Naive thymus-derived CD8-positive, alpha-beta T cell (primary cell): Measurements from ENCODE around the gene IFNE. TPM values are rescaled to one million over a fixed set of nuclear protein-coding genes. Genes with fewer than 3 reads are reported as not detected.
"Not testable (repeated sequence)": the region's sequence is repeated elsewhere in the genome, so short reads cannot be mapped to it uniquely, and the experiment has no call there.

ENCODE experiments used
- ATAC-seq, 2 donors: fragments of 150-1000 bp; cut with Tn5 transposase in 1 of 2; sonication (Bioruptor Pico), chemical (Tn5 transposase) in 1 of 2; 1 replicate in 1 of 2; 2 replicates in 1 of 2; pipeline ENCODE4 v1.10.0; 2021; ENCODE audit warnings: mild to moderate bottlenecking in 2 of 2, moderate library complexity in 2 of 2
- POLR2A ChIA-PET: fragments of 350-600 bp; sonication (Branson Sonifier 250); formaldehyde crosslinking; loops from one replicate; lab custom pipeline; 2021; ENCODE audit warnings: antibody characterized with exemption; lab: Charles Lee
- DNase-seq, 10 donors: peaks; one replicate each; pipeline versions ENCODE4 v3.0.0 to v3.0.0-alpha.2; 2020 to 2022
- H3K27ac Mint-ChIP-seq, 10 donors: one replicate each; pipeline ENCODE4 v1.8.0; 2020 to 2022; ENCODE audit warnings: mild to moderate bottlenecking in 10 of 10, mixed read lengths in 10 of 10, moderate library complexity in 4 of 10, inconsistent platforms in 1 of 10
- H3K27me3 Mint-ChIP-seq, 5 donors: one replicate each; pipeline ENCODE4 v1.8.0; 2021 to 2022; ENCODE audit warnings: mixed read lengths in 5 of 5
- H3K36me3 Mint-ChIP-seq, 3 donors: one replicate each; pipeline ENCODE4 v1.8.0; 2020 to 2022; ENCODE audit warnings: mixed read lengths in 3 of 3, mild to moderate bottlenecking in 2 of 3, inconsistent platforms in 1 of 3
- H3K4me1 Mint-ChIP-seq, 4 donors: one replicate each; pipeline ENCODE4 v1.8.0; 2021 to 2022; ENCODE audit warnings: mixed read lengths in 4 of 4
- H3K4me3 Mint-ChIP-seq, 10 donors: one replicate each; pipeline ENCODE4 v1.8.0; 2020 to 2022; ENCODE audit warnings: mild to moderate bottlenecking in 10 of 10, mixed read lengths in 10 of 10, moderate library complexity in 6 of 10, inconsistent platforms in 1 of 10
- H3K9me3 Mint-ChIP-seq, 9 donors: one replicate each; pipeline ENCODE4 v1.8.0; 2020 to 2022; ENCODE audit warnings: mixed read lengths in 9 of 9, mild to moderate bottlenecking in 3 of 9, inconsistent platforms in 1 of 9, moderate library complexity in 1 of 9
- polyA plus RNA-seq, 3 donors: library from polyadenylated mRNA; unstranded; fragments of 300-500 nt; fragmentation: Illumina TruSeq; gene quantifications; one replicate each; pipeline ENCODE4 v1.2.3, GENCODE V29; 2021
- total RNA-seq, 8 experiments: library from RNA in 2 of 8; stranded (reverse) in 2 of 8; gene quantifications; one replicate each; pipeline ENCODE4 v1.2.3 and lab custom pipeline; 2021 to 2026

The IFNE gene
- total and polyA plus RNA-seq, 5 experiments from 2014 or later: 0.23 to 0.44 TPM; not detected in 3

DNA sequence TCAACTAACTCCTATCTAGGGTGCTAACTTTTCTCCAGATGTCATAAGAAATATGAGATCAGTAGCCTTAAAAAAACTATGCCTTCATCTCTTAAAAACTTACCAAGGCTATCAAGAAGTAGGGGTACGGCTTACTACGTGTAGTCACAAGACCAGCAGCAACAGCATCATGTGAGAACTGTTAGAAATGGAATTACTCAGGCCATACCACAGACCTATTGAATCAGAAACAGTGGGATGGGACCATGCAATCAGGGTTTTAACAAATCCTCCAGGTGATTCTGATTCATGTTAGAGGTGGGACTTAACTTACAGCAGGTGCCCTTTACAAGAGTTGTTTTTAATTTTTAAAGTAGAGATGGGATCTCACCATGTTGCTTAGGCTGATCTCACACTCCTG is 4.6 kb downstream of the IFNE start:
- Mint-ChIP-seq H3K36me3 (peaks cover 0 to 3% (median 0%) of the 10 kb centered on the region in 3 donors), H3K9me3 (no peaks in the 10 kb centered on the region), H3K4me3 (no peak overlapping the region), H3K27me3 (peaks cover 0 to 5% (median 0%) of the 10 kb centered on the region in 5 donors), H3K4me1 (peaks cover 0 to 6% (median 3%) of the 10 kb centered on the region in 4 donors), H3K27ac (peak overlapping the region in 1 of 10 donors; percentile 11)
- POLR2A ChIA-PET: no interaction called here
- ATAC-seq (no peak), DNase-seq (no peak)

DNA sequence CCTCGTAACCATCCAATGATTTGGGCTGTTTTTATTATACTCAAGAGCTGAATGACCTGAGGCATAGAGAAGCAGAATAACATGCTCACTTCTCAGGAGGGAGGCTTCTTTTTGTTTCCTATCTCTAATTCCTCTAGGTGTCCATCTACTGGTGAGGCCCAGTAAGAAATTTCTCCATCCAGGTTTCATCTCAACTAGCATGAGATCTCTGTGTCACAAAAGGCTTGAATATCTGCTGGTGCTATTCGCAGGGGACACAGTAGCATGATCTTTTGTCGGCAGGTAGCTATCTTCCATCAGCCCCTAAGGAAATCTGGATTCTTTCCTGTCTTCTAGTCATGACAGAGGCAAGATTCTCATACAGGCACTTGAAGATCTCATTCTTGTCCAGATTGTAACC is 8.9 kb downstream of the IFNE start:
- peaks cover 0 to 5% (median 0%) of the 10 kb centered on the region in 5 donors for H3K27me3 Mint-ChIP-seq
- H3K9me3 Mint-ChIP-seq: no peaks in the 10 kb centered on the region
- no peak for ATAC-seq
- no peaks in the 10 kb centered on the region for H3K4me1 Mint-ChIP-seq
- no peak for DNase-seq
- no peak overlapping the region for H3K27ac Mint-ChIP-seq
- POLR2A ChIA-PET: no interaction called here
- H3K36me3 Mint-ChIP-seq: peaks cover 0 to 3% (median 0%) of the 10 kb centered on the region in 3 donors
- no peak overlapping the region for H3K4me3 Mint-ChIP-seq

DNA sequence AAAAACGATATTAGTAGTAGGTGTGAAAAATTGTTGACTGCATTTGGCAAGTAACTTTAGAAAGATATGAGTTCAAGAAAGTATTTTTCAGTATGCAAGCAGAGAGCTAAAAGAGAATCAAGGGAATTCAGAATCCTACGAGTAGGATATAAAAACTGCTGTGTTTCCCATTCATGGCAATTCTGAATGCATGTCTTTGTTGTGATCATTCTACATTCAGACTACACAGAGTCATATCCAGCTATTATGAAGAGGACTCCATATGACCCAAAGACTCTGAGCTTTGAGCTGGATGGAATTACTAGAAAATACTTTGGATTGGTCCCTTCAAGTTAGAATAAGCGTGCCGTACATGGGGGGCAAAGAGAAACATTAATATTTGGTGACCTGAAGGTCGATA is 12.0 kb downstream of the IFNE start:
- Mint-ChIP-seq H3K27me3 (peaks cover 0 to 6% (median 0%) of the 10 kb centered on the region in 5 donors), H3K36me3 (no peaks in the 10 kb centered on the region), H3K4me1 (peaks cover 0 to 1% (median 0%) of the 10 kb centered on the region in 4 donors), H3K4me3 (no peak overlapping the region), H3K27ac (peak overlapping the region in 1 of 10 donors; percentile 40), H3K9me3 (peaks cover 0 to under 1% (median 0%) of the 10 kb centered on the region in 9 donors)
- DNase-seq (no peak), ATAC-seq (no peak)
- POLR2A ChIA-PET: no interaction called here

DNA sequence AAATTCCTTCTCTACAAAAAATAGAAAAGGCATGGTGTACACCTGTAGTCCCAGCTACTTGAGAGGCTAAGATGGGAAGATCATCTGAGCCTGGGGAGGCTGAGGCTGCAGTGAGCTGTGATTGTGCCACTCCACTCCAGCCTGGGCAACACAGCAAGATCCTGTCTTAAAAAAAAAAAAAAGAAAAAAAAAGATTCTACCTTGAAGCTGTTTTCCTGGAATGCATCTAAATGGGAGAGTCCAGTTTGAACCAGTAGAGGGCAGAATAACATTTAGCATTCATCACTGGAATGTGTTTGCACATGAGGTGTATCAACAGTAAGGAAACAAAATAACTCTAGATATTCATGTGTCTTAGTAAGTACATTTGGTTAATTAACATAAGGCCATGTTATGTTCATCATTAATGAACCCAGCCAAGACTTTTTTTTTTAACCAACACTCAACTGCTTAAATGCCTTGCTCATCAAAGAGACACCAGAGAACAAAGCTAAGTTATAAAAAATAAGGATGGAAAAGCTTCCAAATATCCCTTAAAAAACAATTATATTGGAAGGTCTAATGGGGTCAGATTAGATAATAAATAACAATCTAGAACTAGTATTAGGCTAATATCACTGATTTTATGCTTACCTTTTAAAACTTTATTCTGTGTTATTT is 16.1 kb downstream of the IFNE start:
- ATAC-seq: peak; percentile 66 to 79
- peak in 6 of 10 donors; percentile 6 to 67 (median 44) for DNase-seq
- POLR2A ChIA-PET: interaction anchor here (0.6 kb wide), 2 partner anchors 321 to 322 kb away, joined by 3 read pairs; no protein-coding TSS in a partner anchor
- Mint-ChIP-seq H3K27me3 (peaks cover 0 to 5% (median 1%) of the 10 kb centered on the region in 5 donors), H3K4me1 (peaks cover 0 to 1% (median 0%) of the 10 kb centered on the region in 4 donors), H3K9me3 (peaks cover 0 to 21% (median 6%) of the 10 kb centered on the region in 9 donors), H3K4me3 (no peak overlapping the region), H3K36me3 (peaks cover 0 to 17% (median 3%) of the 10 kb centered on the region in 3 donors), H3K27ac (no peak overlapping the region)

DNA sequence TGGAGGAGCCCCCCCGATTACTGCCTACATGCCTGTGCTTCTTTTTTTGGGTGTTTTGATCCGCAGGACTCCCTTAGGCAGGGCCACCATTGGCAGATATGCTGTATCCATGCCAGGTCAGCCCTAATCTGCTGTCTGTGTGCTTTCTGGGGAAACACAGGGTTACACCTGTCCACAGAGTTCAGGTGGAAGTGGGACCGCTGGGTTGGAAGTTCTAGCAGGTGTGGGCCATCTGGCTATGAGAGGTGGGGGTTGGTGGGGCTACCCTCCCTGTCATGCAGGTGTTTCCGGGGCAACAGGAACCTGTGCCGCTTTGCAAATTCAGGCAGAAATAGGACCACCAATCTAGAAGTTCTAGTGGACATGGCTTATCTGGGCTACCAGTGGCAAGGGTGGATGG is 17.0 kb downstream of the IFNE start:
- Mint-ChIP-seq H3K4me1 (peaks cover 0 to 1% (median 0%) of the 10 kb centered on the region in 4 donors), H3K27me3 (peaks cover 0 to 12% (median 1%) of the 10 kb centered on the region in 5 donors), H3K9me3 (peaks cover 0 to 21% (median 6%) of the 10 kb centered on the region in 9 donors), H3K36me3 (peaks cover 0 to 17% (median 3%) of the 10 kb centered on the region in 3 donors), H3K4me3 (no peak overlapping the region), H3K27ac (no peak overlapping the region)
- ATAC-seq (no peak), DNase-seq (no peak)
- POLR2A ChIA-PET: no interaction called here

DNA sequence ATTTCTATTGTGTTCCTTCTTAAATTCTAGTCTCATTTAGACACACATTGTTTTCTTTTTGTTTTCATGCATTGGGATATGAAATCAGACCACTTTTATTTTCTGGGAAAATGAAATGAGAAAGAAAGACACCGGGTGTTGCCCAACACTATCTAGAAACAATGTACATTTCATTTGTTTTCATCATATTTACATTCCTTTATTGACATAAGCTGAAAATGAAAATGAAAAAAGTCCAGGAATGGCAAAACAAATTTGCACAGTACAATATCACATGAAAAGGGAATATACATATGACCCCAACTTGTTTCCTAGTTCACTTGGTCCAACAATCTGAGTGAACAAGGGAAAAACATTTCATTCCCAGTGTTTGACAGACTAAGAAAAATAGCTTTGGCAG is 20.7 kb downstream of the IFNE start:
- POLR2A ChIA-PET: no interaction called here
- Mint-ChIP-seq H3K4me1 (peaks cover 0 to 1% (median 0%) of the 10 kb centered on the region in 4 donors), H3K9me3 (peaks cover 0 to 21% (median 6%) of the 10 kb centered on the region in 9 donors), H3K27me3 (peaks cover 2 to 23% (median 3%) of the 10 kb centered on the region in 5 donors), H3K36me3 (peaks cover 0 to 17% (median 3%) of the 10 kb centered on the region in 3 donors), H3K27ac (no peak overlapping the region), H3K4me3 (no peak overlapping the region)
- ATAC-seq: no peak
- no peak for DNase-seq

DNA sequence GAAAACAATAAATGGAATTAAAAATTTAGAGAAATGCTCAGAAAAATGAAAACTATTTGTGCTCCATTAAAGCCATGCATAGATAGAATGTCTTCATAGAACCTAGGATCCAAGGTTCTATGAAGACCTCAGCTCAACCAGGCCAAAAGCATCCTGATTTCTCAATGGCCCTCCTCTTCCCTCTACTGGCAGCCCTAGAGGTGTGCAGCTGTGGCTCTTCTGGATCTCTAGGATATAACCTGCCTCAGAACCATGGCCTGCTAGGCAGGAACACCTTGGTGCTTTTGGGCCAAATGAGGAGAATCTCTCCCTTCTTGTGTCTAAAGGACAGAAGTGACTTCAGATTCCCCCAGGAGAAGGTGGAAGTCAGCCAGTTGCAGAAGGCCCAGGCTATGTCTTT is 26.8 kb downstream of the IFNE start:
- POLR2A ChIA-PET: no interaction called here
- peaks cover 0 to 24% (median 6%) of the 10 kb centered on the region in 5 donors for H3K27me3 Mint-ChIP-seq

DNA sequence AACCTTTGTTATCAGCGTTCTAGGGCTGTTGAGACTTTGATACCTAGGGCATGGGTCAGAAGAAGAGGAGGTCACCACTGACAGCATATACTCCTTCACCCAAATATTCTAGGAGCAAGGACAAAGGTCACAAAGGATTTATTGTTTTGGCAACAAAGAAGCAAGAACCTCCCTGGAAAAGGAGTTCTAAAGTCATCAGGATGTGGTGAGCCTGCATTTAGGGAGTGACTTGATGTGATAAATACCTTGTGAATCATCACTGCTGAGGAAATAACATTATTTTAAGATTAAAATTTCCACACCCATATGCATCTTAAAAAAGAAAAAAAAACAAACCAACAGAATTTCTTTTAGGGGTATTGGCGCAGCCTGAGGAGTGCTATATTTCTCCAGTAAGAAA is 28.0 kb downstream of the IFNE start:
- Mint-ChIP-seq H3K9me3 (no peaks in the 10 kb centered on the region), H3K36me3 (no peaks in the 10 kb centered on the region), H3K27me3 (peaks cover 0 to 24% (median 6%) of the 10 kb centered on the region in 5 donors), H3K27ac (no peak overlapping the region), H3K4me1 (no peaks in the 10 kb centered on the region), H3K4me3 (no peak overlapping the region)
- no peak for ATAC-seq
- no peak for DNase-seq
- POLR2A ChIA-PET: no interaction called here

More for the DNA sequence above, 26.8 kb downstream of the IFNE start:
- ATAC-seq: peak; percentile 71 to 75
- no peaks in the 10 kb centered on the region for H3K36me3 Mint-ChIP-seq
- no peak overlapping the region for H3K27ac Mint-ChIP-seq
- DNase-seq: peak in 8 of 10 donors; percentile 4 to 52 (median 28)
- no peaks in the 10 kb centered on the region for H3K9me3 Mint-ChIP-seq
- H3K4me1 Mint-ChIP-seq: no peaks in the 10 kb centered on the region
- H3K4me3 Mint-ChIP-seq: no peak overlapping the region

DNA sequence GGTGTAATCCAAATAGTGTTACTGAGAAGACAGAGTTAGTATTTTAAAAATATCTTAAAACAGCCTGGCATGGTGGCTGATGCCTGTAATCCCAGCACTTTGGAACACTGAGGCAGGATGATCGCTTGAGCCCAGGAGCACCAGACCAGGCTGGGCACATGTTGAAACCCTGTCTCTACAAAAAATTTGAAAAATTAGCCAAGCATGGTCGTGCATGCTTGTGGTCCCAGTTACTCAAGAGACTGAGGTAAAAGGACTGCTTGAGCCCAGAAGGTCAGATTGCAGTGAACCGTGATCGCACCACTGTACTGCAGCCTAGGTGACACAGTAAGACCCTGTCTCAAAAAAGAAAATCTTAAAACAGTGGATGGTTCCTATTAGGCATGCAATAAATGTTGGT is 29.4 kb downstream of the IFNE start:
- POLR2A ChIA-PET: no interaction called here
- Mint-ChIP-seq H3K9me3 (no peaks in the 10 kb centered on the region), H3K4me3 (no peak overlapping the region), H3K4me1 (no peaks in the 10 kb centered on the region), H3K27ac (no peak overlapping the region), H3K36me3 (no peaks in the 10 kb centered on the region), H3K27me3 (peaks cover 0 to 14% (median 4%) of the 10 kb centered on the region in 5 donors)
- DNase-seq (no peak), ATAC-seq (no peak)

DNA sequence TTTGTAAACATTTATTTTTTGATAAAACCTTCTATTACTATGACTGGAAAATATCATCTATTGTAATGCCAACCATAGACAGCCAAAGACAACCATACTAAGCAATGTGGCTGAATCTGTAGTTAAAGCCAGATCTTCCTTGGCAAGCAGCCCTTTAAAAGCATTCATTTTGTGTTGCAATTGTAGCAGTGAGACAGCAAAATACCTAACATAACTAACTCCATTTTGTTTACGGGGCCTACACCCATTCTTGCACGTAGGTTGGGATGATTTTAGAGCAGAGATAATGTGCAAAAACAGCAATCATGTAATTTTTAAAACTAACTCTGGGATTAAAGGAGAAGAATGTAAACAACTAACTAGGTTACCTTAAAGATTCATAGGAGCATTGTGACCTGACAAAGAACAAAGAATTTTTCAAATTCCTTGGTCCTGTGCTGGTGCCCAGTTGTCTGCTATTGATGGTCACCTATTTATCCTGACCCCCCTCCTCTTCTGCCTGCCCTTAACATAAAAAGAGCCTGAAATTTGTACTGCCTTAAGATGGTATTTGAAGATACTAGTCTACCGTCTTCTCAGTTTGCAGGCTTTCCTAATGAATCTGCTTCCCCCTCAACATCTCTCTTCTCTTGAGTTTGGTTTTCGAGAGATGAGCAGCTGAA is 31.2 kb downstream of the IFNE start:
- Mint-ChIP-seq H3K4me1 (peaks cover 0 to 3% (median 0%) of the 10 kb centered on the region in 4 donors), H3K9me3 (no peaks in the 10 kb centered on the region), H3K27me3 (peaks cover 0 to 8% (median 0%) of the 10 kb centered on the region in 5 donors), H3K36me3 (no peaks in the 10 kb centered on the region), H3K4me3 (no peak overlapping the region), H3K27ac (no peak overlapping the region)
- POLR2A ChIA-PET: no interaction called here
- no peak for ATAC-seq
- DNase-seq: no peak

DNA sequence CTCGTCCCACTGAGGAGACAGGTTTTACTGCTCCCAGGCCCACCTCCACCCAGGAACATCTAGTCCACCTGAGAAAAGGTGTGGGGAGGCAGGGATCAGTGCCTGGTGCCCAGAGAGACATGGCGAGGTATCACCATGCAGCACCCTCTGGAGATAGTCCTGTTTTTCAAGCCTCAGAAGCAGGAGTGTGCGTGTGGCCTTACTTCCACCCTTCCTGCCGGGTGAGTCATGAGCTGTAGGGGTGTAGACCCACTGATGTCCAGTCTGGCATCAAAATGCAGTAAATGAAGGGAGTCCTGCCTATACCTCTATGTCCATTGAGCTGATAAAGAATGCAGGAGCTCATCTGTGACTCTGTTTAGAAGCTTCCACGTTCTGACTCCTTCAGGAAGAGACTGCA is 32.8 kb downstream of the IFNE start:
- POLR2A ChIA-PET, ATAC-seq, H3K27me3 Mint-ChIP-seq, H3K4me3 Mint-ChIP-seq, H3K36me3 Mint-ChIP-seq, H3K4me1 Mint-ChIP-seq, DNase-seq, H3K9me3 Mint-ChIP-seq: not testable (repeated sequence)
- H3K27ac Mint-ChIP-seq: peak overlapping the region in 1 of 10 donors; percentile 33

DNA sequence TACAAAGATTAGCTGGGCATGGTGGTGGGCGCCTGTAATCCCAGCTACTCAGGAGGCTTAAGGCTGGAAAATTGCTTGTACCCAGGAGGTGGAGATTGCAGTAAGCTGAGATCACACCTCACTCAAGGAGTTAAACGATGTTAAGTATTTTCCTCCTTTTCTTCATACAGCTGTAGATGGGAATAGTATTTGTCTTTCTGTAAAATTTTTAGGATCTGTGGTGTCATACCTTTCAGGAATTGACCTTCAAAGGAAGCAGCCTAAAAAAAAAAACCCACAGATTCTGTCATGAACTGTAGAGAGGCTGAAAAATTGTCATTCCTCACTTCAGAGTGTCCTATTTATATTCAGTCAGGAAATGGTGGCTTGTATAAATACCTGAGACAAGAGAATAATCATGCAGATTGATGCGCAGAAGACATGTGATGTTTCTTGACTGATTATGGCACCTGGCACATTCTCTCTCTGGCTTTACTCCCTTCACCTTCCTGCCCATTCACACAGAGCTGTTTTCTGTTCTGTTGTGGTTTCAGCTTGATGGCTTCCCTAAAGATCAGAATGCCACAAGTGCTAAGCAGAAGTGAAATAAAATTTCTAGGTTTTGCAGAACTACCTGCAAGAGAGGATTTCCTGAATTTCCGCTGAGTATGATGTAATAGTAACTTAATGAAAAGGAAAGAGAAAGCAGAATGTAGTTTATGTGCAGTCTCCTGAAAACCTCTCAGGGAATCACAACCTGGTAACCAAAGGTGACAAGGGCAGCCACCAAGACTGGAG is 38.1 kb downstream of the IFNE start:
- DNase-seq: peak in 9 of 10 donors; percentile 11 to 77 (median 47)
- ATAC-seq: peak; percentile 94 to 95
- Mint-ChIP-seq H3K27ac (peak overlapping the region in 9 of 10 donors; percentile 70 to 88 (median 79)), H3K36me3 (no peaks in the 10 kb centered on the region), H3K9me3 (no peaks in the 10 kb centered on the region), H3K4me1 (peaks cover 5 to 19% (median 14%) of the 10 kb centered on the region in 4 donors), H3K27me3 (peaks cover 0 to 4% (median 0%) of the 10 kb centered on the region in 5 donors), H3K4me3 (peak overlapping the region; percentile 6 to 70 (median 59))
- POLR2A ChIA-PET: no interaction called here
